IMR-90 (cell line): Measurements from ENCODE around the gene PLXNB3. TPM values are rescaled to one million over a fixed set of nuclear protein-coding genes. Genes with fewer than 3 reads are reported as not detected.

Experiments
- ATAC-seq: fragments of 200-7000 bp; cut with Tn5 transposase; 2 replicates; pipeline ENCODE4 v1.9.1; 2020; ENCODE audit warnings: low read depth, mild to moderate bottlenecking, moderate library complexity
- BruUV-seq: library from RNA; stranded (reverse); fragments of 400-500 nt; replicated peaks from 2 replicates; lab custom pipeline; 2021; lab: Mats Ljungman, UMichigan
- CTCF ChIA-PET: fragments of 300-600 bp; formaldehyde crosslinking; extraction: SDS; loops from one replicate; lab custom pipeline; 2021; ENCODE audit warnings: antibody characterized with exemption; lab: Yijun Ruan, JAX
- POLR2A ChIA-PET: fragments of 300-600 bp; sonication (Branson Sonifier 250); formaldehyde crosslinking; loops from one replicate; lab custom pipeline; 2022; ENCODE audit warnings: antibody characterized with exemption; ENCODE audit not compliant: unreplicated experiment; lab: Charles Lee
- DNase-seq: peaks from one replicate; pipeline ENCODE4 v3.0.0; 2013
- H2AFZ ChIP-seq: replicated peaks from 2 replicates; pipeline ENCODE3; 2013; ENCODE audit warnings: low read length, mild to moderate bottlenecking; ENCODE audit not compliant: poor library complexity
- H2AK5ac ChIP-seq: 2 replicates; pipeline ENCODE4 v1.6.1; 2013; ENCODE audit warnings: low read depth, low read length, inconsistent platforms
- H2AK9ac ChIP-seq: replicated peaks from 2 replicates; pipeline ENCODE3; 2013; ENCODE audit warnings: mild to moderate bottlenecking, low read depth, low read length, moderate library complexity; ENCODE audit not compliant: poor library complexity
- H2BK120ac ChIP-seq: 2 replicates; pipeline ENCODE4 v1.6.1; 2013; ENCODE audit warnings: low read depth, low read length, inconsistent platforms
- H2BK15ac ChIP-seq: 3 replicates; pipeline ENCODE4 v1.6.1; 2013; ENCODE audit warnings: low read depth, low read length, inconsistent platforms
- H2BK20ac ChIP-seq: 2 replicates; pipeline ENCODE4 v1.6.1; 2013; ENCODE audit warnings: low read depth, mild to moderate bottlenecking, inconsistent platforms, low read length, moderate library complexity
- H2BK5ac ChIP-seq: 2 replicates; pipeline ENCODE4 v1.6.1; 2013; ENCODE audit warnings: mild to moderate bottlenecking, low read depth, low read length, inconsistent platforms; ENCODE audit not compliant: poor library complexity, severe bottlenecking
- H3K14ac ChIP-seq: replicated peaks from 2 replicates; pipeline ENCODE4 v1.6.1; 2013; ENCODE audit warnings: low read depth, low read length, inconsistent platforms
- H3K18ac ChIP-seq: 2 replicates; pipeline ENCODE4 v1.6.1; 2013; ENCODE audit warnings: low read depth, low read length, control low read depth
- H3K23ac ChIP-seq: 2 replicates; pipeline ENCODE4 v1.6.1; 2013; ENCODE audit warnings: low read depth, low read length, inconsistent platforms
- H3K27ac ChIP-seq: 2 replicates; pipeline ENCODE4 v1.5.1; 2013; ENCODE audit warnings: mild to moderate bottlenecking, control low read depth, low read length; ENCODE audit not compliant: insufficient read depth
- H3K27me3 ChIP-seq: 2 replicates; pipeline ENCODE4 v1.6.1; 2013; ENCODE audit warnings: low read length; ENCODE audit not compliant: control insufficient read depth, insufficient read depth
- H3K36me3 ChIP-seq: 2 replicates; pipeline ENCODE4 v1.6.1; 2013; ENCODE audit warnings: low read length, mixed read lengths; ENCODE audit not compliant: control insufficient read depth, insufficient read depth
- H3K4ac ChIP-seq: 2 replicates; pipeline ENCODE4 v1.6.1; 2013; ENCODE audit warnings: low read depth, low read length, inconsistent platforms
- H3K4me1 ChIP-seq: 2 replicates; pipeline ENCODE4 v1.6.1; 2013; ENCODE audit warnings: low read length, mixed read lengths; ENCODE audit not compliant: control insufficient read depth, insufficient read depth
- H3K4me2 ChIP-seq: 2 replicates; pipeline ENCODE4 v1.6.1; 2013; ENCODE audit warnings: low read depth, mild to moderate bottlenecking, control low read depth, low read length, moderate library complexity
- H3K4me3 ChIP-seq: 2 replicates; pipeline ENCODE4 v1.5.1; 2013; ENCODE audit warnings: low read depth, mild to moderate bottlenecking, control low read depth, low read length, moderate library complexity; ENCODE audit not compliant: insufficient read depth
- H3K56ac ChIP-seq: 2 replicates; pipeline ENCODE4 v1.6.1; 2013; ENCODE audit warnings: low read length, inconsistent platforms; ENCODE audit not compliant: insufficient read depth; ENCODE audit errors: extremely low read depth
- H3K79me1 ChIP-seq, 2 experiments: 2 replicates each; pipeline ENCODE4 v1.6.1; 2013; ENCODE audit warnings: low read length in 2 of 2, inconsistent platforms in 1 of 2, low read depth in 1 of 2
- H3K9ac ChIP-seq: 2 replicates; pipeline ENCODE4 v1.6.1; 2013; ENCODE audit warnings: low read depth, low read length, control low read depth
- H3K9me1 ChIP-seq: 2 replicates; pipeline ENCODE4 v1.6.1; 2013; ENCODE audit warnings: low read length, inconsistent platforms; ENCODE audit not compliant: insufficient read depth
- H3K9me3 ChIP-seq: 2 replicates; pipeline ENCODE4 v1.6.1; 2013; ENCODE audit warnings: low read length; ENCODE audit not compliant: control insufficient read depth, insufficient read depth
- H4K20me1 ChIP-seq: 2 replicates; pipeline ENCODE4 v1.6.1; 2013; ENCODE audit warnings: low read length, inconsistent platforms; ENCODE audit not compliant: insufficient read depth
- H4K5ac ChIP-seq: 2 replicates; pipeline ENCODE4 v1.6.1; 2013; ENCODE audit warnings: mild to moderate bottlenecking, low read depth, low read length, control low read depth
- H4K8ac ChIP-seq, 2 experiments: 2 replicates each; pipeline ENCODE4 v1.6.1; 2013; ENCODE audit warnings: low read depth in 2 of 2, low read length in 2 of 2, control low read depth in 1 of 2, inconsistent platforms in 1 of 2
- H4K91ac ChIP-seq: 2 replicates; pipeline ENCODE4 v1.6.1; 2013; ENCODE audit warnings: low read depth, low read length, inconsistent platforms; ENCODE audit not compliant: insufficient read depth
- CEBPB ChIP-seq: IDR thresholded peaks from 2 replicates; pipeline ENCODE4 v1.6.1; 2012; ENCODE audit warnings: low read depth, low read length, improper control_type of control experiment
- CHD1 ChIP-seq: IDR thresholded peaks from 2 replicates; pipeline ENCODE4 v1.6.1; 2012; ENCODE audit warnings: low read depth, low read length, improper control_type of control experiment
- MXI1 ChIP-seq: IDR thresholded peaks from 2 replicates; pipeline ENCODE4 v1.6.1; 2012; ENCODE audit warnings: low read depth, mild to moderate bottlenecking, low read length, moderate library complexity, borderline replicate concordance
- RFX5 ChIP-seq: IDR thresholded peaks from 2 replicates; pipeline ENCODE4 v1.8.0; 2012; ENCODE audit warnings: low read depth, mild to moderate bottlenecking, low read length, moderate library complexity
- USF2 ChIP-seq: fragments of 150-350 bp; IDR thresholded peaks from 2 replicates; pipeline ENCODE4 v1.6.1; 2017; ENCODE audit warnings: mild to moderate bottlenecking, antibody characterized with exemption, low read length, low read depth
- WGBS, 2 experiments: methylation state at CpG; one replicate each; pipeline versions ENCODE4 v1.1.5 to v1.1.7; 2013; ENCODE audit warnings: missing lambda C conversion rate in 2 of 2; ENCODE audit not compliant: insufficient read length in 1 of 2; ENCODE audit errors: extremely low coverage in 2 of 2; 5-methylcytosine and 5-hydroxymethylcytosine counted together
- dilution Hi-C: fragments of 300-500 bp; cut with HindIII; formaldehyde crosslinking; loops from one replicate; pipeline ENCODE4 v1.14.3; 2018; ENCODE audit warnings: low sequenced_read_pairs; ENCODE audit not compliant: unreplicated experiment
- in situ Hi-C: fragments of 300-500 bp; cut with MboI; formaldehyde crosslinking; loops from 3 replicates; pipeline ENCODE4 v1.14.3; 2019; ENCODE audit warnings: low sequenced_read_pairs, inconsistent platforms, mixed read lengths
- intact Hi-C: fragments of 100-400 bp; cut with micrococcal nuclease; formaldehyde crosslinking; loops from 2 replicates; pipeline ENCODE4 v1.10.0; 2022
- polyA plus RNA-seq, 3 experiments: library from polyadenylated mRNA; depleted of rRNA; stranded (reverse); fragments of >200 nt; gene quantifications; 2 replicates each; pipeline ENCODE4 v1.2.3, GENCODE V29; 2012; ENCODE audit warnings: low replicate concordance in 1 of 3
- total RNA-seq: library from RNA; depleted of rRNA; stranded (reverse); fragments of >200 nt; gene quantifications from 2 replicates; pipeline ENCODE4 v1.2.3, GENCODE V29; 2012

PLXNB3 gene
- total and polyA plus RNA-seq, 2 of the 4 experiments (the other 2 are of a cell fraction), result 0.36 to 22.3 TPM

- POLR2A ChIA-PET, result no interaction called here
- Histone ChIP-seq H3K4me1 (no peaks in the 10 kb centered on the region), H3K27ac (no peak overlapping the region), H4K20me1 (no peaks in the 10 kb centered on the region), H3K9ac (no peak overlapping the region), H2BK15ac (no peak overlapping the region), H2BK5ac (no peak overlapping the region), H2AK9ac (peak overlapping the region; percentile 65), H4K91ac (no peak overlapping the region), H3K9me1 (no peaks in the 10 kb centered on the region), H4K8ac (no peak overlapping the region), H3K4me2 (no peak overlapping the region), H3K4me3 (no peak overlapping the region), H3K18ac (no peak overlapping the region), H3K9me3 (no peaks in the 10 kb centered on the region; the same call in 1 of the 2 replicates), H3K23ac (no peak overlapping the region), H2BK120ac (no peak overlapping the region), H2BK20ac (no peak overlapping the region), H3K56ac (no peak overlapping the region), H2AK5ac (no peak overlapping the region), H4K5ac (no peak overlapping the region), H3K36me3 (peaks cover 11% of the 10 kb centered on the region; the same call in 1 of the 2 replicates), H3K27me3 (no peaks in the 10 kb centered on the region), H3K79me1 (no peaks in the 10 kb centered on the region), H3K14ac (no peak overlapping the region), H3K4ac (no peak overlapping the region), H2AFZ (no peak overlapping the region)
- ATAC-seq (no peak), DNase-seq (no peak)
- intact Hi-C loops, result no loop called here
- 86% methylated on average over 1 of the region's 14 CpGs; no CpG with 5 or more reads in 1 of the 2 experiments for WGBS, 2 experiments
- in situ Hi-C loops, result no loop called here
- no peak for TF ChIP-seq USF2
- TF ChIP-seq MXI1, result no peak
- no peak for TF ChIP-seq CEBPB
- no peak for TF ChIP-seq RFX5
- no peak for TF ChIP-seq CHD1
- dilution Hi-C loops, result no loop called here
- BruUV-seq, result no TSS peak
- CTCF ChIA-PET, result no interaction called here
Measured at GRCh38 chrX:153782871-153783270, 18.8 kb downstream of the PLXNB3 start.
